NCI-H2196 treated with DMSO at 0.1 percent for 48 hours (cell line): ENCODE data around the gene KEAP1.

Experiments used
- DNase-seq: peaks from one replicate; lab custom pipeline; 2025; ENCODE audit not compliant: unreplicated experiment; lab: John Stamatoyannopoulos, UW

Gene KEAP1

DNA sequence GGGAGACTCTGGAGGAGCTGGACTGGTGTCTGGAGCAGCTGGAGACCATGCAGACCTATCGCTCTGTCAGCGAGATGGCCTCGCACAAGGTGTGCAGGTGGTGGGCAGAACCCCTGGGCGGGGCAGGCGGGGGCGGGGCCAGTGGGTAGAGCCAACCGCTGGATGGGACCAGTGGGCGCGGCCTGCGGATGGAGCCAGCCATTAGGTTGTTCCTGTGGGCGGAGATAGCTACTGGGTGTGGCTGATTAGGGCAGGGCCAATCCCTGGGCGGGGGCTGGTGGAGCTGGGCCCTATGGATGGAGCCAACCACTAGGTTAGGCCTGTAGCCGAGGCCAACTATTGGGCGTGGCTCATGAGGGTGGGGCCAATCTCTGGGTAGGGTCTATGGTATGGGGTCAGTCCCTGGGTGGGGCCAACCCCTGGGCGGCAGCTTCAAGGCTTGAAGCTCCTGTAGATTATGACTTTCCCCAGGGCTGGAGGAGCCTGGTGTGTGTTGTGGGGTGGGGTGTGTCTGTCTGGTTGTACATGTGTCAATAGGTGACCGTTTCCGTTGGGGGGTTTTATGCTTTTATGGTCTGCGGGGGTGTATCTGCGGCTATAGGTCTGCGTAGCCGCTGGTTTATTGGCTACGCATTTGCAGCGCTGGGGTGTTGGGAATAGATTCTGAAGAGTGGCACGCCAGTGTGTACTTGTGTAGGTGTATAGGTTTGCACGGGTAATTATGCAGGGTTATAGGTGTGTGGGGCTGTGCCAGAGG is 52.1 kb downstream of the KEAP1 start:
- no peak for DNase-seq

DNA sequence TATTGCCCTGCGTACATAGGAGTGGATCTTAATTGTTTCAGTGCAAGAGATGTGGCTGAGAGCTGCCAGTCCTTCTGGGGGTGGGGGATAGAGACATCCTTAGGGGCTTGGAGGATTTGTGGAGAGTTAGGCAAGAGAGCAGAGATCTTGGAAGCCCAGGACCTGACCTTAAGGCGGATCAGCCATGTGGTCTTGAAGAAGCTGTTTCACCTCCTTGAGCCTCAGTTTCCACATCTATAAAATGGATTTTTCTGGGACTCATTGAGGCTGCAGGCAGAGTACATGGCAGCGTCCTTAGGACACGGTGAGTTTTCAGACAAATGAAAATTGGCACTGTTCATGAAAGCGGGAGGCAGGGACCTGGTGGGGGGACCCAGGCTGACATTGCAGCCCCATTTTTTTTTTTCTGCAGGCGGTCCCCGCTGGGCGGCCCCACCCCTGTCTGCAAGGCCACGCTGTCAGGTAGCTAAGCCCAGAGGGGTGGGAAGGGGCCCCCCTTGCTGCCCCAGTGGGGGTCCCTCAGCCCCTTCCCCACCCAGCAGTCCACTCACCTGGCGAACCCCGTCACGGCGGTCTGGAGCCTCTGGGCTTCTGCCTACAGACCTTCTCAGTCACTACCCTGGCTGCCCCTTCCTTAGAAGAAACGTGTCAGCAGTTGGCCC is 52.8 kb downstream of the KEAP1 start:
- DNase-seq = no peak

DNA sequence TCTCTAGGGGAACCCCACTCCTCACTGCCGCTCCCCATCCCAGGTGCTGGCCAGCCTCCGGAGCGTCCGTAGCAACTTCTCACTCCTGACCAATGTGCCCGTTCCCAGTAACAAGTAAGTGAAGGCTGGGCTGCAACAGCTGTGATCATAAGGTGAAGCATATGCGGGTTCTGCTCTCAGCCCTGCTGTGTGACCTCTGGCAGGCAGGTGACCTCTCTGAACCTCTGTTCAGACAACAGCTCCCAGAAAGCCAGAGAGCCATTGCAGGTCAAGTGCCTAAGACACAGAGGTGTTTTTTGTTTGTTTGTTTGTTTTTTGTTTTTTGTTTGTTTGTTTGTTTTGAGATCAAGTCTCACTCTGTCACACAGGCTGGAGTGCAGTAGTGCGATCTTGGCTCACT is 54.1 kb downstream of the KEAP1 start:
- no peak for DNase-seq

DNA sequence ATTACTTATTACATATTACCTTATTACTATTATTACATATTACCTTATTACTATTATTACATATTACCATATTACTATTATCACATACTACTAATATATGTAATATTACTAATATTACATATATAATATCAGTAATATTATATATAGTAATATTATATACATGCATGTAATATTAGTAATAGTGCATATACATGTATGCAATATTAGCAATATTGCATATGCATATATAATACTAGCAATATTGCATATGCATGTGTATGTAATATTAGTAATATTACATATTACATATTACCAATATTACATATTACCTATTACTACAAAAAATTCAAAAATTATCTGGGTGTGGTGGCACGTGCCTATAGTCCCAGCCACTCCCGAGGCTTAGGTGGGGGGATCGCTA is 60.5 kb downstream of the KEAP1 start:
- DNase-seq = no peak

DNA sequence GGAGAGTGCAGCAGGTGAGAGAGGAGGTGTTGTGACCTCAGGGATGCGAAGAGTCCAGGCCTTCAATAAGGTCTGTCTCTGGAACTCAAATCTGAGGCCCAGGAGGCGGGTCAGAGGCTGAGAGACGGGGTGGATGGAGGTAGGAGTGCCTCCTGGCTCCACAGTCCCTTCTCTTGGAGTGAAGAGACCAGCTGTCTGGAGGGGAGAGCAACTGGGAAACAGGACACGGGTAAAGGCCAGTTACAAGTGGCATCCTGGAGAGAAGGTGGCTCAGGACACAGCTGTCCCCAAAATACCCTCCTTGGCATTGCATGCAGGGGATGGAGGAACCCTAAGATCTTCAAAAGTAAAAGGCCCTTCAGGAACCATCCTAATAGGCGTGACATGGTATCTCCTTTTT is 63.6 kb downstream of the KEAP1 start:
- no peak for DNase-seq
